ENCODE results near the gene PDE4D. TPM values are rescaled to one million over a fixed set of nuclear protein-coding genes. Genes with fewer than 3 reads are reported as not detected.

The PDE4D gene
- total and polyA plus RNA-seq, 11 donors, result 5.2 to 68.3 (median 42.1) TPM

- peak; percentile 19 to 68 (median 58) for ATAC-seq
- 2 to 6% (median 3%) methylated on average over 6 to 35 of the region's 35 CpGs for WGBS, 4 donors
- Histone ChIP-seq H3K27me3 (no peaks in the 10 kb centered on the region), H3K4me1 (peaks cover 0 to 66% (median 29%) of the 10 kb centered on the region in 12 donors), H3K27ac (peak overlapping the region; percentile 42 to 91 (median 78)), H3K4me3 (peak overlapping the region; percentile 48 to 92 (median 74)), H3K36me3 (no peaks in the 10 kb centered on the region), H3K9me3 (no peaks in the 10 kb centered on the region)
- TF ChIP-seq, protein P1, sequence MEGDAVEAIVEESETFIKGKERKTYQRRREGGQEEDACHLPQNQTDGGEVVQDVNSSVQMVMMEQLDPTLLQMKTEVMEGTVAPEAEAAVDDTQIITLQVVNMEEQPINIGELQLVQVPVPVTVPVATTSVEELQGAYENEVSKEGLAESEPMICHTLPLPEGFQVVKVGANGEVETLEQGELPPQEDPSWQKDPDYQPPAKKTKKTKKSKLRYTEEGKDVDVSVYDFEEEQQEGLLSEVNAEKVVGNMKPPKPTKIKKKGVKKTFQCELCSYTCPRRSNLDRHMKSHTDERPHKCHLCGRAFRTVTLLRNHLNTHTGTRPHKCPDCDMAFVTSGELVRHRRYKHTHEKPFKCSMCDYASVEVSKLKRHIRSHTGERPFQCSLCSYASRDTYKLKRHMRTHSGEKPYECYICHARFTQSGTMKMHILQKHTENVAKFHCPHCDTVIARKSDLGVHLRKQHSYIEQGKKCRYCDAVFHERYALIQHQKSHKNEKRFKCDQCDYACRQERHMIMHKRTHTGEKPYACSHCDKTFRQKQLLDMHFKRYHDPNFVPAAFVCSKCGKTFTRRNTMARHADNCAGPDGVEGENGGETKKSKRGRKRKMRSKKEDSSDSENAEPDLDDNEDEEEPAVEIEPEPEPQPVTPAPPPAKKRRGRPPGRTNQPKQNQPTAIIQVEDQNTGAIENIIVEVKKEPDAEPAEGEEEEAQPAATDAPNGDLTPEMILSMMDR (IDR thresholded peaks at IDR 0.05), result peak in 1 of 12 donors; percentile 32
- TF ChIP-seq POLR2A (IDR thresholded peaks at IDR 0.05), result no peak
- intact Hi-C loops (cut with DNase I), result loop anchor here in 9 of 10 donors (1.0 to 10.0 kb wide), 12 partner anchors 86 to 326 kb away; no protein-coding TSS in a partner anchor
- DNase-seq, result peak in 3 of 5 donors; percentile 23 to 28 (median 24)
These were observed 854.7 kb downstream of the PDE4D start for GRCh38 chr5:59038798-59039295.

DNA sequence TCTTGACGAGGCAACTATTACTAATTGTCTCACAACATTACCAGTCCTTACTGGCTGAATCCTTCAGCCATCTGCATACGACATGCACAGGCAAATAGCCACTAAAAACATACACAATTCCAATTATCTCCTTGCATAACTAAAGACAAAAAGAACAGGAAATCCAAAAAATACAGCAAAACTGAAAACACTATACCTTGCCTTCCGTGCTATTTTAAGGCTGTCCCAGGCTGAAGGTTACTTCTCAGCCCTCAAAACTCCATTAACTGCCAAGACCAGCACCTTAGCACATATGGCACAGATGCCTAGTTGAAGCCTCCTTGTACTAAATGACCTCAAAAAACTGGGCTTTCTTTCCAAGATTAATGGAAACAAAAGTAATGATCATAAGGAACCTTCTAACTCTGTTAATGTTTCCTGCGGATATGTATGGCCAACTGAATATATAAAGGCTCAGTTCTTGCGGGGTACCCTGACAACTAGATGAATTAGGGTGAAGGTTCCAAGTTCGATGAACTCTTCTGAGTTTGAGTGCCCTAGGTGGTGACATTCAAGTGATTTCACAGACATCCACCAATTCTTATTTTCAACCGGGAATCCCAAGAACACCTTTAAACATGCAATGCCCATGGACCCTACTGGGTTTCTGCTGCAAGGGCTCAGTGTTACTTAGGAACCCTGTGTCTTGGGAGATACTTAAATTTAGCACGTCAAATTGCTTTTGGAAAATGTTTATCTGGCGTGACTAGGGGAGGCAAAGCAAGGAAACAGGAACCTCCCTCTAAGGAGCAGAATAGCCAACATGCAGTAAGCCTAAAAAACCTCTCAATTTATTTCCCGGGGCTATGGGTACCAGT is 855.4 kb downstream of the PDE4D start:
- intact Hi-C loops (cut with DNase I), result loop anchor here in 9 of 10 donors (1.0 to 10.0 kb wide), 11 partner anchors 87 to 327 kb away; no protein-coding TSS in a partner anchor
- WGBS, 4 donors, result 30 to 32% (median 31%) methylated on average over 10 of the region's 10 CpGs
- H3K27me3 ChIP-seq, result no peaks in the 10 kb centered on the region
- no peak for TF ChIP-seq POLR2A (IDR thresholded peaks at IDR 0.05)
- TF ChIP-seq, protein P1 (IDR thresholded peaks at IDR 0.05), result no peak
- H3K4me1 ChIP-seq, result peaks cover 0 to 67% (median 29%) of the 10 kb centered on the region in 12 donors
- no peaks in the 10 kb centered on the region for H3K9me3 ChIP-seq
- peak overlapping the region; percentile 48 to 92 (median 74) for H3K4me3 ChIP-seq
- H3K36me3 ChIP-seq, result no peaks in the 10 kb centered on the region
- DNase-seq (no peak), ATAC-seq (peak in 1 of 4 donors; percentile 2)
- H3K27ac ChIP-seq, result peak overlapping the region; percentile 42 to 91 (median 78)

- Histone ChIP-seq H3K27ac (peak overlapping the region in 6 of 12 donors; percentile 4 to 91 (median 83)), H3K9me3 (no peaks in the 10 kb centered on the region), H3K36me3 (no peaks in the 10 kb centered on the region), H3K27me3 (no peaks in the 10 kb centered on the region), H3K4me1 (peaks cover 0 to 64% (median 24%) of the 10 kb centered on the region in 12 donors), H3K4me3 (peak overlapping the region in 8 of 12 donors; percentile 65 to 92 (median 76))
- no peak for ATAC-seq
- intact Hi-C loops (cut with DNase I), result loop anchor here in 9 of 10 donors (5.0 to 10.0 kb wide), 8 partner anchors 87 to 327 kb away; no protein-coding TSS in a partner anchor
- DNase-seq, result no peak
- TF ChIP-seq, protein P1 (IDR thresholded peaks at IDR 0.05), result no peak
- no peak for TF ChIP-seq POLR2A (IDR thresholded peaks at IDR 0.05)
- WGBS, 4 donors, result 45 to 56% (median 53%) methylated on average over 2 of the region's 2 CpGs
These were observed 856.1 kb downstream of the PDE4D start for GRCh38 chr5:59037453-59037852.

DNA sequence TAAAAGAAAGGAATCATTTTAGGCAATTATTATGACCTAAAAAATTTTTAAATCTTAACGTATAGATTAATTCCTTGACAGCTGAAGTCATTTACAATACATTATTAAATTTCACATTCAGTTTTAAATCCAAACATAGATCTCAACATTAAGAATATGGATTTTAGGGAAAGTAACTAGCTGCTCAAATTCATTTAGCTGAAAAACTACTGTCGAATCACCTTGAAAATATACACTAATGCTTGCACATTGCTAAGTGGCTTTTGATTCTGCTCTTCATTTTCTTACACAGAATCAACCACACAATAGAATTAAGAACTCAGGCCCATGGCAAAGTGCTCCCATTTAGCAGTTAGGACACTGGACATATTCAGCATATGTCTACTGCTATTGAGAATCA is 856.5 kb downstream of the PDE4D start:
- Histone ChIP-seq H3K9me3 (no peaks in the 10 kb centered on the region), H3K27me3 (no peaks in the 10 kb centered on the region), H3K4me1 (peaks cover 0 to 60% (median 21%) of the 10 kb centered on the region in 12 donors), H3K36me3 (no peaks in the 10 kb centered on the region), H3K27ac (peak overlapping the region in 6 of 12 donors; percentile 4 to 91 (median 83)), H3K4me3 (peak overlapping the region in 6 of 12 donors; percentile 65 to 92 (median 77))
- ATAC-seq (no peak), DNase-seq (no peak)
- no peak for TF ChIP-seq POLR2A (IDR thresholded peaks at IDR 0.05)
- TF ChIP-seq, protein P1 (IDR thresholded peaks at IDR 0.05), result no peak
- 68 to 75% (median 70%) methylated on average over 2 of the region's 2 CpGs for WGBS, 4 donors
- intact Hi-C loops (cut with DNase I), result loop anchor here in 9 of 10 donors (5.0 to 10.0 kb wide), 8 partner anchors 88 to 328 kb away; no protein-coding TSS in a partner anchor

All from heart left ventricle (tissue), 16 donors.